AG04449 (cell line): Measurements from ENCODE around the gene GGCT.

Experiments
- CTCF ChIA-PET: fragments of 350-600 bp; formaldehyde crosslinking; extraction: SDS; loops from one replicate; lab custom pipeline; 2021; ENCODE audit warnings: antibody characterized with exemption; lab: Yijun Ruan, JAX
- POLR2A ChIA-PET: fragments of 400-600, 350-600 bp; formaldehyde crosslinking; extraction: SDS; loops from one replicate; lab custom pipeline; 2020; ENCODE audit warnings: antibody characterized with exemption, inconsistent platforms; lab: Yijun Ruan, JAX
- DNase-seq: peaks from one replicate; pipeline ENCODE4 v3.0.0-alpha.2; 2010; ENCODE audit warnings: low read depth, low spot score
- H3K4me3 ChIP-seq: 2 replicates; pipeline ENCODE4 v1.5.1; 2011; ENCODE audit warnings: low read depth, mild to moderate bottlenecking, control low read depth, low read length
- CTCF ChIP-seq: IDR thresholded peaks from one replicate; pipeline ENCODE4 v1.5.1; 2011; ENCODE audit warnings: mild to moderate bottlenecking, moderate library complexity, low read length, control low read depth, inconsistent platforms; ENCODE audit not compliant: insufficient read depth; ENCODE audit errors: missing control alignments

Gene GGCT

DNA sequence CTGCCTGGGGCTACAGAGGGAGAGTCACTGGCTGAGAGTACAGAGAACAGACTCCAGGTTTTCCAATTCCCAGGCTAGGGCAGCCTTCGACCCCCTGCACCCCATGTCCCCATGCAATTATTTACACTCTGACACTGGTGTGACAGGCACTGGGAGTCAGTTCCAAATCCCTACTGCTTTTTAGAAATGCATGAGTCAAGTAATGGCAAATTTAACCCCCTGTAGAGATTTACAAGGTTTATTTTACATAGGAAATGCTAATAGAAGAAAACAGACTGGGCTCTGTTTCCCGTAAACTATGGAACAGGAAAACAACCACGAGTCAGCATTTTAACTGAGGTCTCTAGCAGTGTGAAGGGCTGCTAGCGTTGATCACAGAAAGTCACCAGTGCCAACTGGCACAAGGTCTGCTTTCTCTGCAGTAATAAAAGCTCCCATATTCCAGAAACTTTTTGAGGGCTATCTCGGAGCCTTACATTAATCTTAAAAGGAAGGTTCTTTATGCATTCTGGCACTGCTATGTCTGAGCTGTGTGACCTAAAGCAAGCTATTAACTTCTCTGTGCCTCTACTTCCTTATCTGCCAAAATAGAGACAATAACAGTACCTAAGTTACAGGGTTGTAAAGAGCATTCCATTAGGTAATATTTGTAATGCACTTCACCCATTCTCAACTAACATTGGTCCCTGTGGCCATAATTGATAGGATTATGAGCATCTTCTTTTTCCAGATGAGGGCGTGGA is 54.2 kb downstream of the GGCT start:
- CTCF ChIA-PET, result interaction anchor here (2.8 kb wide), 1 partner anchor 19 kb away, joined by 9 read pairs; no protein-coding TSS in a partner anchor
- DNase-seq, result no peak
- no peak for TF ChIP-seq CTCF
- no peak overlapping the region for H3K4me3 ChIP-seq
- POLR2A ChIA-PET, result no interaction called here

DNA sequence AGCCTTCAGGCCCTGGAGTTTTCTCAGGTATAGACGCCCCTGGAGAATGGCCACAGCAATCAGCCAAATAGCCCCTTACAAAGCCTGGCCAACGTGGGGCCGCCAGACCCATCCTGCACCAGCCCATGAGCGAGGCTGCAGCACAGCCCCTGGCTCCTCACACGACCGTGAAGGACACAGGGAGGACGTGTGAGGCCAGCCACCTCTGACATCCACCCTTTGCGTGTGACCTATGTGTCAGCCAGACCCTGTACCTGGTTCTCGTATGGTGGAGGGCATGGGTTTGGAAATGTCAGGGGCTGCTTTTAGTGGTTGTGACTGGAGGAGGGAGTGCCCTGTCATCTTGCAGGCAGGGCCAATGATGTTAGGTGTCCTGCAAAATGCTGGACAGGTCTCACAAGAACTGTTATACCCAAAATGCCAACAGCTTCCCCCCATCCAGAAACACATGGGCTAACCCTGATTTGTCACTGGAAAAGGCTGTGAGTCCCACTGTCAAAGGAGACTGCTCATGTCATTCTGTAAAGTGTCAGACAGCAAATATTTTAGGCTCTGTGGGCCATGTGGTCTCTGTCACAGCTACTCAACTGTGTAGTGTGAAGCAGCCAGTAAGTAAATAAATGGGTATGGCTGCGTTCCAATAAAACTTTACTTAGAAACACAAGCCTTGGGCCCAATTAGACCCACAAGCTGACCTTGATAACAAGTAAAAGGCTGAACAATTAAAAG is 56.0 kb downstream of the GGCT start:
- TF ChIP-seq CTCF, result no peak
- no peak for DNase-seq
- POLR2A ChIA-PET, result no interaction called here
- CTCF ChIA-PET, result interaction anchor here (1.2 to 2.8 kb wide), 2 partner anchors 10 to 20 kb away, joined by 3 to 9 read pairs; no protein-coding TSS in a partner anchor
- no peak overlapping the region for H3K4me3 ChIP-seq

DNA sequence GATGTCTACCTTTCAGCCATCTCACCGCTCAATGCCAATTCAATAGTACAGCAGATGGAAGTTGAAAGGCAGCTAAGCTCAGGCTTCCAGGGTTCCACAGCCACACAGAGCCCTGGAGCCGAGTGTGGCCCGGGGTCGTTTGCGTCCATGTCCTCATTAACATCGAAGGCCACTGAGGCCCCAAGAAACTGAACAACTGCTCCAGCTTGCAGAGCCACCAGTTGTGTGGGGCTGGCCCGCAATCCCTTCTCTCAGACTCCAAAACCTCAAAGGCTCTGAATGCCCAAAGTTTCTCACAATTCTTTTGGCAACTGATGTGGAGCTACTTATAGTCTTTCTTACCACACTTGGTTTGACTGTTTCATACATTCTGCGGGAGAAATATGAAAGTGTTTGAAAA is 57.2 kb downstream of the GGCT start:
- POLR2A ChIA-PET, result no interaction called here
- no peak for DNase-seq
- no peak overlapping the region for H3K4me3 ChIP-seq
- CTCF ChIA-PET, result no interaction called here
- no peak for TF ChIP-seq CTCF
